Stomach (tissue), 9 donors: ENCODE data around the gene HELT. TPM values are rescaled to one million over a fixed set of nuclear protein-coding genes. Genes with fewer than 3 reads are reported as not detected.
A peak's percentile ranks its signal among the peaks of the same experiment; 100 is the strongest.

Source experiments
- DNase-seq, 2 donors: peaks; one replicate each; pipeline versions ENCODE4 v3.0.0 to v3.0.0-alpha.2; 2013 to 2019
- H3K27ac ChIP-seq, 5 donors: fragments of 200-600 bp in 4 of 5; sonication (generic) in 4 of 5; one replicate each; pipeline ENCODE4 v1.5.1; 2013 to 2019; ENCODE audit warnings: mild to moderate bottlenecking in 1 of 5, moderate library complexity in 1 of 5
- H3K27me3 ChIP-seq, 3 donors: fragments of 200-600 bp; sonication (generic); one replicate each; pipeline ENCODE4 v1.5.1; 2017 to 2019; ENCODE audit warnings: mixed run types in 1 of 3
- H3K36me3 ChIP-seq, 4 donors: fragments of 200-600 bp; sonication (generic); 1 replicate in 3 of 4; 2 replicates in 1 of 4; pipeline ENCODE4 v1.5.1; 2016 to 2019
- H3K4me1 ChIP-seq, 4 donors: fragments of 200-600 bp; sonication (generic); one replicate each; pipeline ENCODE4 v1.5.1; 2016 to 2019
- H3K4me3 ChIP-seq, 4 donors: fragments of 200-600 bp; sonication (generic) in 3 of 4; one replicate each; pipeline ENCODE4 v1.5.1; 2016 to 2019; ENCODE audit warnings: mild to moderate bottlenecking in 1 of 4
- H3K9me3 ChIP-seq, 4 donors: fragments of 200-600 bp; sonication (generic); one replicate each; pipeline ENCODE4 v1.5.1; 2016 to 2019
- EP300 ChIP-seq: sonication (generic); formaldehyde crosslinking; IDR thresholded peaks from one replicate; pipeline ENCODE4 v1.6.1; 2017; ENCODE audit warnings: antibody characterized with exemption
- POLR2A ChIP-seq, 4 donors: fragments of 450-650 bp; IDR thresholded peaks; one replicate each; pipeline ENCODE4 v1.6.1; 2016; ENCODE audit warnings: antibody characterized with exemption in 4 of 4, control low read depth in 2 of 4, mild to moderate bottlenecking in 1 of 4, moderate library complexity in 1 of 4
- POLR2AphosphoS5 ChIP-seq, 3 donors: sonication (generic); formaldehyde crosslinking; IDR thresholded peaks; one replicate each; pipeline ENCODE4 v1.6.1; 2016; ENCODE audit warnings: antibody characterized with exemption in 3 of 3
- WGBS, 5 donors: extraction: QIAGEN DNeasy Blood & Tissue Kit in 3 of 5; methylation state at CpG; one replicate each; pipeline versions ENCODE4 v1.1.5 to v1.1.7; 2013 to 2018; 5-methylcytosine and 5-hydroxymethylcytosine counted together
- intact Hi-C: fragments of 100-400 bp; cut with DNase I; formaldehyde crosslinking; loops from one replicate; pipeline ENCODE4 v1.15.1; 2023; ENCODE audit warnings: low total_unique reads
- polyA plus RNA-seq, 3 donors: library from polyadenylated mRNA; stranded (reverse); fragments of 200-250 nt; gene quantifications; one replicate each; pipeline ENCODE4 v1.2.3, GENCODE V29; 2013
- total RNA-seq, 5 donors: library from RNA; depleted of rRNA; stranded (reverse); fragments of >200 nt; gene quantifications; one replicate each; pipeline versions ENCODE4 v1.1.0 to v1.2.3, GENCODE V29; 2014 to 2016
- TF ChIP-seq, protein P1 (sequence below), 7 experiments: fragments of 450-650 bp in 4 of 7; fragments of 200-600 bp in 3 of 7; sonication (generic) in 3 of 7; IDR thresholded peaks; one replicate each; pipeline ENCODE4 v1.5.1; 2016 to 2019; ENCODE audit warnings: antibody characterized with exemption in 7 of 7, control low read depth in 2 of 7, mild to moderate bottlenecking in 1 of 7
- donor health status: healthy with polysubstance abuse.
- donor health status: Bipolar disorder and iron deficiency.
- donor health status: healthy.

Gene HELT
- total and polyA plus RNA-seq, 8 donors = not detected

DNA sequence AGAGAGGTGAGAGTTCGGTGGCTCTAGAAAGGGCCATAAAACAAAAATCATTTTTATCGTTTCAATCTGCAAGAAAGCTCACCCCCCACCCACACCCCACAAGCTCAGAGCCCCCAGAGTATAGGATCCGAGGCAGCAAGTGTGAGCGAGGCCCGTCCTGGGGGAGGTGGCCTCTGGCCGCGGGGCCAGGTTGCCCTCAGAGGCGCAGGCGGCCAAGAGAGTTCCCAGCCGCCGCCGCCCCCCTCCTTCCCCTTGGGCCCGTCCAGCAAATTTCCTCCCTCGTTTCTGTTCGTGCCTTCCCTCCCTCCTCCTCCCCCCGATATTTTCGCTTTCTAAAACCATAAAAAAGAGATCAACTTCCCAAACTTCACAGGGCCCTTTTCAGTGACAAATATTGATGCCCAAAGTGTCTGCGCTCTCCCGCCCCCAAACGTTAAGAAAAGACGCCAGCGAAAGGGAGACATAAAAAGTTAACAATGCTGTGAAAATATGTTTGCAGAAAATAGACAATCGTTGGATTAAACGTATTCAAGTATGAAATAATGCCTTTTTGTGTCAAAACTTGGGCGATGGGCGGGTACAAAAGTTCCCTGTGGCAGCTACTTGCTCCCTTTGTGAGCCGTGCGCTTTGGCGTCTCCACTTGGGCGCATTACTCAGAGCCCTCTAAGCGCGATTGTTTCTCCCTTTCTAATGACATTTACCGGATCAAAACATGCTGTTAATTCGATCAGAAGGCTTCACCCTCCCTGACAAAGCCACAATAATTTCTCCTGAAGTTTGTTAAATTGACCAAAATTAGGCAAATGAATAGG is 1.1 kb upstream of the HELT start:
- TF ChIP-seq, protein P1, sequence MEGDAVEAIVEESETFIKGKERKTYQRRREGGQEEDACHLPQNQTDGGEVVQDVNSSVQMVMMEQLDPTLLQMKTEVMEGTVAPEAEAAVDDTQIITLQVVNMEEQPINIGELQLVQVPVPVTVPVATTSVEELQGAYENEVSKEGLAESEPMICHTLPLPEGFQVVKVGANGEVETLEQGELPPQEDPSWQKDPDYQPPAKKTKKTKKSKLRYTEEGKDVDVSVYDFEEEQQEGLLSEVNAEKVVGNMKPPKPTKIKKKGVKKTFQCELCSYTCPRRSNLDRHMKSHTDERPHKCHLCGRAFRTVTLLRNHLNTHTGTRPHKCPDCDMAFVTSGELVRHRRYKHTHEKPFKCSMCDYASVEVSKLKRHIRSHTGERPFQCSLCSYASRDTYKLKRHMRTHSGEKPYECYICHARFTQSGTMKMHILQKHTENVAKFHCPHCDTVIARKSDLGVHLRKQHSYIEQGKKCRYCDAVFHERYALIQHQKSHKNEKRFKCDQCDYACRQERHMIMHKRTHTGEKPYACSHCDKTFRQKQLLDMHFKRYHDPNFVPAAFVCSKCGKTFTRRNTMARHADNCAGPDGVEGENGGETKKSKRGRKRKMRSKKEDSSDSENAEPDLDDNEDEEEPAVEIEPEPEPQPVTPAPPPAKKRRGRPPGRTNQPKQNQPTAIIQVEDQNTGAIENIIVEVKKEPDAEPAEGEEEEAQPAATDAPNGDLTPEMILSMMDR (IDR thresholded peaks at IDR 0.05) = no peak
- no peak for TF ChIP-seq POLR2A (IDR thresholded peaks at IDR 0.05)
- TF ChIP-seq POLR2AphosphoS5 (IDR thresholded peaks at IDR 0.05) = no peak
- no peak for TF ChIP-seq EP300
- Histone ChIP-seq H3K4me1 (peaks cover 5 to 61% (median 41%) of the 10 kb centered on the region in 4 donors), H3K4me3 (no peak overlapping the region), H3K36me3 (no peaks in the 10 kb centered on the region), H3K9me3 (no peaks in the 10 kb centered on the region), H3K27ac (no peak overlapping the region), H3K27me3 (peaks cover 38 to 100% (median 77%) of the 10 kb centered on the region in 3 donors)
- intact Hi-C loops = no loop called here
- WGBS, 5 donors = 1 to 4% (median 3%) methylated on average over 34 of the region's 34 CpGs
- no peak for DNase-seq

DNA sequence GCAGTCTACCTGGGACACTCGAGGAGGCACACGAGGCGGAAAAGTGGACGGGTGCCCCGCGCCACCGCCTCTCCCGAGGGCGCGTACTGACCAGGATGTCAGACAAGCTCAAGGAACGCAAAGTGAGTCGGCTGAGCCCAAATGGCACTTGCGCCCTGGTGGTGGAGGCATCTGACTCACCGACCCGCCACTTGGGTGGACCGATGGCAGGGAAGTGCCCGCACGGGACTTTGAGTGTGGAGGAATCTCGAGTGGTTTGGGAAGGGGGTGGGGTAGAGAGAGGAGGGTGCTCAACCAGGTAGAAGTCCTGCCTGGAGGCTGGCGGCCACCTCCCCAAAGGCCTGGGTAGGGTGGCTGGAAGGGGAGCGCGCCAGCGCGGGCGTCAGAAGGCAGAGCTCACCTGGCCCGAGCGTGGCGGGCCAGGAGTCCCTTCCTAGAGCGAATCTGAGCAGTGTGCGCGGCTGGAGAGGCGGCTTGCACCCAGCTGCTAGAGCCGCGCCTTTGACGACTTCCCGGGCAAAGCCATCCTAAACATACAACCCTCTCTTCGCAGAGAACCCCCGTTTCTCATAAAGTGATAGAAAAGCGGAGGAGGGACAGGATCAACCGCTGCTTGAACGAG is 655 bp downstream of the HELT start:
- H3K27ac ChIP-seq = no peak overlapping the region
- peaks cover 5 to 61% (median 41%) of the 10 kb centered on the region in 4 donors for H3K4me1 ChIP-seq
- intact Hi-C loops = no loop called here
- H3K9me3 ChIP-seq = no peaks in the 10 kb centered on the region
- H3K4me3 ChIP-seq = peak overlapping the region in 2 of 4 donors; percentile 25 to 39
- peaks cover 38 to 100% (median 76%) of the 10 kb centered on the region in 3 donors for H3K27me3 ChIP-seq
- 2 to 4% (median 4%) methylated on average over 33 to 41 of the region's 41 CpGs for WGBS, 5 donors
- TF ChIP-seq POLR2A (IDR thresholded peaks at IDR 0.05) (no peak), POLR2AphosphoS5 (IDR thresholded peaks at IDR 0.05) (no peak), EP300 (no peak)
- TF ChIP-seq, protein P1 (IDR thresholded peaks at IDR 0.05) = no peak
- DNase-seq = no peak
- H3K36me3 ChIP-seq = no peaks in the 10 kb centered on the region

DNA sequence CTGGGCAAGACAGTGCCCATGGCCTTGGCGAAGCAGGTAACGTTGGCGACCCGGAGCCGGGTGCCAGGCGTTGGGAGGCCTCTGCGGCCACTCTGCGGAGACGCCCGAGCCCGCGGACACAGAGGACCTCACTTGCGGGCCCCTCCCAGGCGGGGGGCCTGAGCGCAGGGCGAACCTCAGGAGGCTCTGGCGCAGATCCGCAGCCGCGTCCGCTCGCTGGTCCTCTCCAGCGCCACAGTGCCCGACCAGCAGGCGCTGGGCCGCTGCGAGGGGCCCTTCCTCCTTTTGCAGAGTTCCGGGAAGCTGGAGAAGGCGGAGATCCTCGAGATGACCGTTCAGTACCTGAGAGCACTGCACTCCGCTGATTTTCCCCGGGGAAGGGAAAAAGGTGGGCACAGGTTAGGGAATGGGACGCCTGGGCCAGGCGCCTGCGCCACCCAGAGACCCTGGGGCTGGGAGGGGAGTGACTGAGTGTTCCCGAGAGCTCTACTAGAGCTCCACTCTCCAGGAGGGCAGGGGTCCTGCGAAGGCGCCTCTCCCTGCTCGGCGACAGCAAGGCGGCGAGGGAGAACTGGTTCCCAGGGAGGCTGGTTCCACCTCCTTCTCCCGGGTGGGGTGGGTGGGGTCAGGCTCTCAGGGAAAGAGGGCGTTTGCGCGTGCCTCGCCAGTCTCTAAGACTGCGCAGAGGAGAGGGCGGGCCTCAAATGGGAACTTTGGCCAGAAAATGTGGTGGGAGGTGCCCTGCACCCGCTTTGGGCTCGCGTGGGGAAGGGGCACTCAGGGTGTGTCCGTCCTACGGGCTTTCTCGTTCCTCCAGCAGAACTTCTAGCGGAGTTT is 1.4 kb downstream of the HELT start:
- H3K27me3 ChIP-seq = peaks cover 38 to 100% (median 74%) of the 10 kb centered on the region in 3 donors
- H3K9me3 ChIP-seq = no peaks in the 10 kb centered on the region
- H3K36me3 ChIP-seq = no peaks in the 10 kb centered on the region
- no peak overlapping the region for H3K27ac ChIP-seq
- 1 to 2% (median 2%) methylated on average over 29 to 57 of the region's 57 CpGs for WGBS, 5 donors
- no peak for TF ChIP-seq EP300
- no peak for TF ChIP-seq POLR2A (IDR thresholded peaks at IDR 0.05)
- TF ChIP-seq POLR2AphosphoS5 (IDR thresholded peaks at IDR 0.05) = no peak
- TF ChIP-seq, protein P1 (IDR thresholded peaks at IDR 0.05) = no peak
- no peak for DNase-seq
- peaks cover 5 to 61% (median 41%) of the 10 kb centered on the region in 4 donors for H3K4me1 ChIP-seq
- H3K4me3 ChIP-seq = peak overlapping the region in 3 of 4 donors; percentile 11 to 39 (median 25)
- intact Hi-C loops = no loop called here

DNA sequence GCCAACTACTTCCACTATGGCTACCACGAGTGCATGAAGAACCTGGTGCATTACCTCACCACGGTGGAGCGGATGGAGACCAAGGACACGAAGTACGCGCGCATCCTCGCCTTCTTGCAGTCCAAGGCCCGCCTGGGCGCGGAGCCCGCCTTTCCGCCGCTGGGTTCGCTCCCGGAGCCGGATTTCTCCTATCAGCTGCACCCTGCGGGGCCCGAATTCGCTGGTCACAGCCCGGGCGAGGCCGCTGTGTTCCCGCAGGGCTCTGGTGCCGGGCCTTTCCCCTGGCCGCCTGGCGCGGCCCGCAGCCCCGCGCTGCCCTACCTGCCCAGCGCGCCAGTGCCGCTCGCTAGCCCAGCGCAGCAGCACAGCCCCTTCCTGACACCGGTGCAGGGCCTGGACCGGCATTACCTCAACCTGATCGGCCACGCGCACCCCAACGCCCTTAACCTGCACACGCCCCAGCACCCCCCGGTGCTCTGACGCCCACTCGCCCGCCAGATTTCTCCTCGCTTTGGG is 2.1 kb downstream of the HELT start:
- WGBS, 5 donors = 2 to 4% (median 2%) methylated on average over 31 to 48 of the region's 48 CpGs
- peak in 1 of 2 donors; percentile 48 for DNase-seq
- no peaks in the 10 kb centered on the region for H3K9me3 ChIP-seq
- H3K36me3 ChIP-seq = no peaks in the 10 kb centered on the region
- no peak overlapping the region for H3K27ac ChIP-seq
- peaks cover 5 to 61% (median 41%) of the 10 kb centered on the region in 4 donors for H3K4me1 ChIP-seq
- TF ChIP-seq, protein P1 (IDR thresholded peaks at IDR 0.05) = no peak
- TF ChIP-seq EP300 (no peak), POLR2AphosphoS5 (IDR thresholded peaks at IDR 0.05) (no peak), POLR2A (IDR thresholded peaks at IDR 0.05) (no peak)
- intact Hi-C loops = no loop called here
- H3K27me3 ChIP-seq = peaks cover 38 to 100% (median 69%) of the 10 kb centered on the region in 3 donors
- H3K4me3 ChIP-seq = peak overlapping the region in 3 of 4 donors; percentile 11 to 39 (median 25)
